Stimulated activated CD4-positive, alpha-beta T cell treated with anti-CD3 and anti-CD28 coated beads, Interleukin-1b, Interleukin-23, amount 100 ng/mL, for 24 hours (primary cell): ENCODE data around the gene TRIM10.
A peak's percentile ranks its signal among the peaks of the same experiment; 100 is the strongest.
"Not testable (repeated sequence)": the region's sequence is repeated elsewhere in the genome, so short reads cannot be mapped to it uniquely, and the experiment has no call there.

Source experiments
- DNase-seq, 4 experiments: peaks; one replicate each; pipeline ENCODE4 v3.0.0-alpha.2; 2020; ENCODE audit warnings: low read depth in 4 of 4, low spot score in 1 of 4

Gene TRIM10

DNA sequence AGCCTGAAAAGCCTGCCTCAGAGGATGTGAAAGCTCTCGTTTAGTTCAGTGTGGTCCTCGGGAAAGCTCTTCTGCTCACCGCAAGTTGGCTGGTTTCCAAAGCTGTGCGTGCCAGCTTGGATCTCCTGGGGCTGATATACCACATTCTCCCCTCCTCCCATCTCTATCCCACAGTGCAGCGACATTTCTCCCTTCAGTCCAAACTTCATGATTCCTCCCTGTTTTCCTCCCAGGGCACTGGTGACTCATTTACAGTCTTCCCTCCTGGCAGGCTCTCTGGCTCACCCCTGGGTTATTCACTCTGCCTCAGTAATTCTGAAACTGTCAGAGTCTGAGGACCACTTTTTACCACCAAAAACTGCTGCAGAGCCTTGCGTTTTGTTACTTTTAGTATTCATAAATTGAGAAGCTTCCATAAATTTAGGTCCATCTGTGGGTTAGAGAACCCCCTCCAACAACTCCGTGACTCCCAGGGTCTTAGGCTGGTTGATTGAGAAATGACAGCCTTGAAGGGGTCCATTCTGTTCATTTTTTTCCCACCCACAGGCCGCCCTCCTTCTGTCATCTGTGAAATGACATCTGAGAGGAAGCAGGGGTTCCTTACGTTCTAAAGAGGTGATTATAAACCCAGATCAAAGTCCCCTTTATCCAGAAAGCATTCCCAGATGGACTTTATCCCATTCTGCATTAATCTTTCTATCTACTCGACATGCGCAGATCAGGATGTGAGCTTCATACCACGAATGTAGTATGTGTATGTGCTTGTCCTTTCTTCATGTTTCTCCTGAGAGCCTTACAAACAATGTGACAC is 6.1 kb downstream of the TRIM10 start:
- DNase-seq = no peak

GRCh38 chr6:30154061-30154460 is 7.0 kb downstream of the TRIM10 start:
- no peak for DNase-seq

DNA sequence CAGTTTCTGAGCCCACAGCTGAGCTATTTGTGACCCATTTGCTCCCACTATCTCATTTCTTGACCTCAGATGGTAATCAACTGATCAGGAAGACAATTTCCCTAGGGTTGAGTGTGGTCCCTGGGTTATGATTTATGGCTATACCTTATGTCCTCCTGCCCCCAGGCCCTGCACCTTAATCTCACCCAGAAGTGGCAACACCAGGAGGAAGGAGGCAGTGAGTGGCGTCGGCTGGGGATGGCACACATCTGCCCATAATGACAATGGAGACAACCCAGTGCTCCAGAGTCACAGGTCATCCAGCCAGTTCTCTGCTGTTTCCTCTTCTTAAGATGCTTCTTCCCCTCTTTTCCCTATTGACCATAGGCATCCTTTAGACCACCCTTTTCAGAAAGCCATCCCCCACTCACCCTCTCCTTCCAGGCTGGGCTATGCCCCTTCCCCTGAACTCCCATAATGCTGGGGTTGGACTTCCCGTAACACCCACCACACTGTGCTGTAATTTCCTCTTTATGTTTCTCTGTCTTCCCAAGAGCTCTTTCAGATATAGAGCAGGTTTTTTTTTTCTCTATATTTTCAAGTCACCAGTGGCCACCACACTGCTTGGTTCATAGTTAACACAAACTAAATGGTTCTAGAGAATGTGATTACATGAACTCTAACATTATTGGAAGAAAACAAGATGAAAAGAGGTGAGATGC is 8.0 kb downstream of the TRIM10 start:
- DNase-seq = no peak

DNA sequence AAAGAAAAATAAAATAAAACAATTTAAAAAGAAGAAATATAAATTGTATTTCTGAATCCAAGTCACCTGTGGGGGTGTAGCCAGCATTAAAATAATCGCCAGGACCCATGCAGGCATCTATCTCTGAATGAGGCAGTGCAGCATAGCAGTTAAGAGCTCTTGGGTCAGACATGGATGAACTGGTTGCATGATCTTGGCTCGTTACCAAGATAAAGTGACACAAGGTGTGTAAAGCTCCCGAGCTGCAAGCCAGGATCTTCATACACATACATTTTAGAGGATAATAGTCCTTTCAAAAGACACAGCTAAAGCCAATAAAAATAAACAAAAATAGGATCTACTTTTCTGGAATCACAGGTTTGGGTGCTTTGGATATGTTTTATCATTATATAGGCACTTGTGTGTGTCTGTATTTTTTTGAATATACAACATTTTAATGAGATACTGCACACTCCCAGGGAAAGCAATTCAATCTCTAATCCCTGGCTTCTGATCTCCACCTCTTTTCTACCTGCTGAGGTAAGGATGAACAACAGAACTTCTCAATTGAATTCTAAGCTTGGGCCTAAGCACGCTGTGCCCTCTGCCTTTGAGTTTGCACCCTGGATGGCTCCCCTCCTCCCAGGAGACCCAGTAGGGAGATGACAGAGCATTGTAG is 8.9 kb downstream of the TRIM10 start:
- no peak for DNase-seq

DNA sequence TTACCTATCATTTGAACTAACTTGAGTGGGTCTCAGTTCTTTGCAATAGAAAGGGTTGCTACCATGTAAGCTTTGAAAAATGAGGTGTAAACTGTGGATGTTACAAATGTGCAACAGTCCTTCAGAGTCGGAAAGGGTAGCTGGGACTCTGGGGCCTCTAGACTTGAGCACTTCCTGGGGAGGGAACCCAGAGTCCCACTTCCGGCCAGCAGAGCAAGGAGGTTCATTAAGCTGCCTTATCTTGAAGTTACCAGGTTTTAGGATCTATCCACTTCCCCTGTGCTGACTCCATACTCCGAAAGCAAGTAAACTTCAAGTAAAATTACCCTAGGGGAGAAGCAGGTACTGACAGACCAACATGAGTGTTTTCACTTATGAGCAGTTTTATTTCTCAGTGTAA is 9.4 kb downstream of the TRIM10 start:
- DNase-seq = no peak

DNA sequence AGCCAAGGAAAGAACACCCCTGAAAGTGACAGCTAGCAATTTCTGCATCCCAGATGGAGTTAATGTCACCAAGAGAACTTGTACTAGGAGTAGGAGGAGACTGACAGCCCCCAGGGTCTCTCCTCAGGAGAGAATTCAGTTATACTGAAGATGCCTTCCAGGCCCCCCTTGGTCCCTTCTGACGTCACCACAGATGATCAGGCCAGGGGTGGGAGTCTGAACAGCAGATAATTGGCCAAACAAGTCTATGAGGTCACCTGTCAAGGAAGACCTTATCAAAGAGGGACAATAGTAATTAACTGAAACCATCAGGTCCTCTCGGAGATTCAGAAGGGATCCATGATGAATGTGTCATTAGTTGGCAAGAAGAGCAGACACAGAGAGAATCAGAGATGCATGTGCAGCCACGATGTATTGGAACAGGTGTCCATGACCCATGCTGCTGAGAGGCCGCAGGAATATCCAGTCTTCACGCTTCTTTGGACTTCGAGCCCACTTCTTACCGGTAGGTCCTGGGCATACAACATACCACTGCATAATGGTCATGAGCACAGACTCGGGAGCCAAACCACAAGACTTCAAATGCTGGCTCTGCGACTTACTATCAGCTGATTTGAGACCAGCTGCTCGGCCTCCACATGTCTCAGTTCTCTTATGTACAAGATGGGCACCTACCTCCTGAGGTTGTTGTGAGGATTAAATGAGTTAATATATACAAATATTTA is 10.2 kb downstream of the TRIM10 start:
- DNase-seq = no peak

DNA sequence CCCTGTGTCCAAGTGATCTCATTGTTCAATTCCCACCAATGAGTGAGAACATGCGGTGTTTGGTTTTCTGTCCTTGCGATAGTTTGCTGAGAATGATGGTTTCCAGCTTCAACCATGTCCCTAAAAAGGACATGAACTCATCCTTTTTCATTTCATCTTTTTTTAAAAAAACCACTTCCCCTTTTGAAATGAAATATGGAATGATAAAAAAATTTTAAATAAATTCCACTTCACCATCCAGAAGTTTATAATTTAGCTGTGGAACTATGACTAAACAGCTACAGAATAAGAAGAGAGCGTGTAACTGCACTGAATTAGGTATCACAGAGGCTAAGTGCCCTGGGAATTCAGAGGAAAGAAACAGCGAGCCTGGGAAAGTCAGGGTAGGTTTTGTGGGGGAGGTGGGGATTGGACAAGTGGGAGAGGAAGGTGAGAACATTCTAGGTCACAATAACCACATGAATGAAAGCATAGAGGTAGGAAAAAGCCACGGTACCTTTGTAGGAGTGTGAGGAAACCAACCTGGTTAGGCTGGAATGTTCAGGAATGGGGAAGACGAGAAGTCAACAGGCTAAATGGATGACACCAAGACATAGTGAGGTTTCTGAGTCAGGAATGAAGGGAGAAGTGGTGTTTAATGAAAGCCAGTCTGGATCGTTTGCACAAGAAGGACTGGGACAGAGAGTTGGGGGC is 11.0 kb downstream of the TRIM10 start:
- no peak for DNase-seq

- DNase-seq = no peak
Measured at GRCh38 chr6:30149234-30149633, 11.8 kb downstream of the TRIM10 start.

DNA sequence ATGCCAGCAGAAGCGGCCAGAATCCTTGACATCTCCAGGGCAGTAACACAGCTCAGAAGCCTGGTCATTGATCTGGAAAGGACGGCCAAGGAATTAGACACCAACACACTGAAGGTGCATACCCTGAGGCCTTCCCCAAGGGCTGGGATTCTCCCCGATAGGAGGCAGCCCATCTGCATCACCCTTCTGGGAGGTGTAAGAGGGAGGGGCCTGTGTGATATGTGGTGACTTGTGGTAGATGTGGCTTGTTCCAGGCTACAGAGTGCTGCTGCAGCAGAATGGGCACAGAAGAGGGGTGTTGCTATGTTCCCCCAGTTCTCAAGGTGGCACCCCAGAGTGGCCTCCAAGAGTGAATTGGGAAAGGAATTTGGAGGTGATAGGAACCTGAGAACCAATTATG is 13.9 kb downstream of the TRIM10 start:
- DNase-seq = no peak

DNA sequence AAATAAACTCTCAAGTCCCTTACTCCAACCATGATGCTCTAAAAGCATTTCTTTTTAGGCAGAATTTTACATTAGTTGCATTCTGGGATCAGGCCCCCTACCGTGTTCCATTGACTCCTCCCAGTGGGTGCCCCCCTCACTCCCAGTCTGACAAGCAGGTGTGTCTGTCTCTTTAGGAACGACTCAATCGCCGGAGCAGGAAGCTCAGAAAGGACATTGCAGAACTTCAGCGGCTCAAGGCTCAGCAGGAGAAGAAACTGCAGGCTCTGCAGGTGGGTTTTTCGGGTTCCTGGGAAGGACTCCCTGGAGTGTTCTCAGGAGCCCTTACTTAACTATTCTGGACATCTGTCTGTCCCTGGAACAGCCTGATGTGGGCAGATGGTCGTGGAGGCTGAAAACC is 15.2 kb downstream of the TRIM10 start:
- DNase-seq = no peak

DNA sequence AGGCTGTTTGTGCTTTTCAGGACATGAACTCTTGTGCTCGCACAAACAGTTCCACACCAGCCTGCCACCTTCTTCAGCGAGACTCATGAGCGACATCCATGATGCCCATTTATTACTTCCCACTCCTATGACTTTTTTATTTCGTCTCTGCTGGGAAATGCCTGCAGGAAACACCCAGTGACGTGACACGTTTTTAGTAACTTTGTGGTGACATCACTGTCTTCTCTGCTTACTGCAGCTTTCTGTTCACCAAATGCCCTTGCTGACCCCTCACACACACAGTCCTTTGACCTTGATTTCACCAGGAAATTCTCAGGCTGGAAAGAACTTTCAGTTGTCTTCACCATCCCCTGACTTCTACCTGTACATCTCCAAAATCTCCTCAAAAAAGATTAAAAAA is 16.2 kb downstream of the TRIM10 start:
- DNase-seq = no peak

DNA sequence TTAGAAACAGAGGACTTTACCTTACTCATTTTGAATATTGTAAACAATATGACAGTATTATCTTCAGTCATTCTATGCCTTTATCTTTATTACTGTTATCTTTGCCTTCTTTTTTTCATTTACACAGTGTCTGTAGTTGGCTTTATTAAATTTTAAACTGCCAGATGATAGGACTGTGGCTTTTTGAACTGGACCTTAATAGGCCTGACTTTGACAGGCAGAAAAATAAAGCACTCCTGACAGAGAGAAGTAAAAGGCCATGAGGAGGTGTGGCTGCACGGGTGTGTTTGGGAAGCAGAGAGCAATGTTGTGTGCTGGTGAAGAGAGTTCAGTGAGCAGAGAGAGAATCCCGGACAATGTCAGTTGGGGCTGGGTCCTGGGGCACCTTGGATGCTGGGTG is 17.2 kb downstream of the TRIM10 start:
- no peak for DNase-seq

GRCh38 chr6:30142665-30143064 is 18.3 kb downstream of the TRIM10 start:
- no peak for DNase-seq

- not testable (repeated sequence) for DNase-seq
Measured at GRCh38 chr6:30140240-30140639, 20.8 kb downstream of the TRIM10 start.

GRCh38 chr6:30136570-30137286 is 24.3 kb downstream of the TRIM10 start:
- DNase-seq = no peak

GRCh38 chr6:30135757-30136156 is 25.3 kb downstream of the TRIM10 start, which contains the start of gene TRIM40:
Gene TRIM40, plus strand, starts transcription at chr6:30136140. Its CDS starts 897 bp downstream, at chr6:30137037.
- no peak for DNase-seq

DNA sequence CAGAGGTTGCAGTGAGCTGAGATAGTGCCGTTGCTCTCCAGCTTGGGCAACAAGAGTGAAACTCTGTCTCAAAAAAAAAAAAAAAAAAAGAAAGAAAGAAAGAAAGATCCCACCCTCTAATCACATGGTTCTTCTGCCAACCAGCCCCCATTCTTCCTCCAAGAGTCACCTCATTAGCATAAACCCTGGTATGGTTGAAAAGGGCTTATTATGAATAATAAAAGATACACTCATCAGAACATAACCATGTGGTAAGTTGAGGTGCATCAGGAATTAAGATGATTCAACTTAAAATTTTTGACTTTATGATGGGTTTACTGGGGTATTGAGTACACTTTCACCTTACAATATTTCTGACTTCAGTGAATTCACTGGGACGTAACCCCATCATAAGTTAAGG is 25.9 kb downstream of the TRIM10 start:
- DNase-seq = no peak

DNA sequence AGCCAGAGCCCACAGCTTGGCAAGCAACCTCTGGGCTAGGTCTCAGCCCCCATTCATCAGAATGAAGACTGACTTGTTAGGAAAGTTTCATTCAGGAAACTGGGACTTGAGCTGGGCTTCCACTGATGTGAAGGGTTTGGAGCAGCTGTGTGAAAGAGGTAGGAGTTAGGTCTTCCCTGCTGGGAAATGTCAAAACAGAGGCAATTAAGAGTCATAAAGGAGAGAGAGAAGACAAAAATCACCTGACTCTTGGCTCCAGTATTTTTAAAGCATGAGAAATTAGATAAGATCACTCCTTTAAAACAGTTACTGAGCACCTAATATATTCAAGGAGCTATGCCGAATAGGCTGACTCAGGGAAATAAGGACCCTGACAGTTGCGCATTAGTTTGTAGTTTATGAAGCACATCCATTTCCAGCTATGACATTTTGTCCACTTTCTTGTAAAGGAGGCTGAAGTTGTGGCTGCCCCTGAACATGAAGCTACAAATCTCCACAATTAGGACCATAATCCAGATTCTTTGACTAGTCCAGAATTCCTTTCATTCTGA is 29.0 kb downstream of the TRIM10 start:
- DNase-seq = no peak

DNA sequence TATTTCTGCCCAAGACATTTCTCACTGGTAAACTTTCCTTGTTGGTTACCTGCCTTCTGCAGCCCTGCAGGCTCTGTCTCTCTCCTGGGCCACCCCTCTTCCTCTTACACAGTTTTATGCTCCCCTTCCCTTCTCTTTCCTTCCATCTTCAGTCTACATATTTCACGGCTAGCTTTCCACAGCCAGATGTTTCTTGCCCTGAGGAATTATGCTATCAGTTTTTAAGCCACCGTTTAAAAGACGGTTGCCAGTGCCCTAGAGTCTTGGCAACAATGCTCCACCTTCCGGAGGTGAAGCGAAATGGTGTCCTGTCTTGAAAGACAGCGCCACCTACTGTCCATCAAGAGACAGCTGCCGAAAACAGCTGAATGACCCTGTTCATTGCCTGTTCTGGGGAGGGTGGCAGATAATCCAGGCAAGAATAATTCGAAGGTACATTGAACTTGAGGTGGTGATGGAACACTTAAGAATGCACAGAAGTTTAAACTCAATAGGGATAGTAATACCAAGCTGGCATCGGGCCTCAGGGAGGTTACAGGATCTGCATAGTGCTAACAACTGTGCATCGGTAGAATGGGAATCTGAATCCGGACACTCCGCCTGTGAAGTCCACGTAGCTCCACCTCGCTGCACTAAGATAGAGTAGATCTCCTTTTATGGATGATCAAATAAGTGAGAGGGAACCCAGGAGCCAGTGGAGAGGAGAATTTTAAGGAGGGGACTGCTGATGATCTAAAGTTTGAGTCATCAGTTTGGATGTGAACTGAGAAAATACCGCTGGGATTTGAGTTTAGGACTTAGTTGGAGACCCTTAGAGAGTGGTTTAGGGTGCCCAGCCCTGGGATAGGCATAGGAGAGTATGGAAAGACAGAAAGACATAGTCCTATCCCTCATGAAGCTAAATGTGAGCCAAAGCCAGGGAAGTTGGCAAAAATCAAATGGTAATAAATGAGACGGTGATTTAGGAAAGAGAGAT is 29.8 kb downstream of the TRIM10 start:
- DNase-seq = peak; percentile 22 to 48 (median 44)
